Mesendoderm (in vitro differentiated cells): ENCODE data around the gene ARMC9.

Source experiments
- DNase-seq: peaks from one replicate; pipeline ENCODE4 v3.0.0; 2013
- H2AK5ac ChIP-seq: 2 replicates; pipeline ENCODE4 v1.6.1; 2013; ENCODE audit warnings: low read length, inconsistent platforms
- H2BK120ac ChIP-seq: 2 replicates; pipeline ENCODE4 v1.6.1; 2013; ENCODE audit warnings: low read depth, mild to moderate bottlenecking, low read length, moderate library complexity, mixed read lengths
- H2BK15ac ChIP-seq: replicated peaks from 2 replicates; pipeline ENCODE4 v1.6.1; 2013; ENCODE audit warnings: low read depth, mild to moderate bottlenecking, moderate library complexity
- H2BK5ac ChIP-seq: 2 replicates; pipeline ENCODE4 v1.6.1; 2013; ENCODE audit warnings: low read length, inconsistent platforms
- H3K18ac ChIP-seq: 2 replicates; pipeline ENCODE4 v1.6.1; 2013; ENCODE audit warnings: mild to moderate bottlenecking, low read length, mixed read lengths
- H3K23ac ChIP-seq: one replicate; pipeline ENCODE4 v1.6.1; 2013; ENCODE audit warnings: low read length
- H3K27ac ChIP-seq: 2 replicates; pipeline ENCODE4 v1.5.1; 2013; ENCODE audit warnings: low read depth, mild to moderate bottlenecking, inconsistent platforms, low read length, moderate library complexity
- H3K27me3 ChIP-seq: 2 replicates; pipeline ENCODE4 v1.6.1; 2013; ENCODE audit warnings: low read length, control low read depth, mild to moderate bottlenecking, inconsistent platforms; ENCODE audit not compliant: insufficient read depth, poor library complexity
- H3K36me3 ChIP-seq: 2 replicates; pipeline ENCODE4 v1.6.1; 2013; ENCODE audit warnings: low read length, inconsistent platforms; ENCODE audit not compliant: control insufficient read depth, insufficient read depth
- H3K4ac ChIP-seq: one replicate; pipeline ENCODE4 v1.6.1; 2013; ENCODE audit warnings: low read depth, mild to moderate bottlenecking, low read length, moderate library complexity
- H3K4me1 ChIP-seq: 2 replicates; pipeline ENCODE4 v1.6.1; 2013; ENCODE audit warnings: low read depth, low read length, inconsistent platforms; ENCODE audit not compliant: control insufficient read depth
- H3K4me2 ChIP-seq: 2 replicates; pipeline ENCODE4 v1.6.1; 2013; ENCODE audit warnings: low read length
- H3K4me3 ChIP-seq: 2 replicates; pipeline ENCODE4 v1.5.1; 2013; ENCODE audit warnings: mild to moderate bottlenecking, low read length
- H3K56ac ChIP-seq: one replicate; pipeline ENCODE4 v1.6.1; 2013; ENCODE audit warnings: low read length
- H3K79me1 ChIP-seq: 2 replicates; pipeline ENCODE4 v1.6.1; 2013; ENCODE audit warnings: low read length, inconsistent platforms
- H3K79me2 ChIP-seq: 2 replicates; pipeline ENCODE4 v1.6.1; 2013; ENCODE audit warnings: mild to moderate bottlenecking, low read length; ENCODE audit not compliant: control insufficient read depth, insufficient read depth
- H3K9ac ChIP-seq: 2 replicates; pipeline ENCODE4 v1.6.1; 2013; ENCODE audit warnings: low read length, inconsistent platforms
- H4K5ac ChIP-seq: one replicate; pipeline ENCODE4 v1.6.1; 2013; ENCODE audit warnings: low read length
- H4K8ac ChIP-seq: one replicate; pipeline ENCODE4 v1.6.1; 2013; ENCODE audit warnings: low read depth, mild to moderate bottlenecking, control low read depth, low read length, moderate library complexity
- WGBS: extraction: QIAGEN DNeasy Blood & Tissue Kit; methylation state at CpG from one replicate; pipeline ENCODE4 v1.1.7; 2013; ENCODE audit warnings: low lambda C conversion rate, missing lambda C conversion rate; ENCODE audit not compliant: insufficient coverage; ENCODE audit errors: extremely low coverage; 5-methylcytosine and 5-hydroxymethylcytosine counted together

Gene ARMC9

DNA sequence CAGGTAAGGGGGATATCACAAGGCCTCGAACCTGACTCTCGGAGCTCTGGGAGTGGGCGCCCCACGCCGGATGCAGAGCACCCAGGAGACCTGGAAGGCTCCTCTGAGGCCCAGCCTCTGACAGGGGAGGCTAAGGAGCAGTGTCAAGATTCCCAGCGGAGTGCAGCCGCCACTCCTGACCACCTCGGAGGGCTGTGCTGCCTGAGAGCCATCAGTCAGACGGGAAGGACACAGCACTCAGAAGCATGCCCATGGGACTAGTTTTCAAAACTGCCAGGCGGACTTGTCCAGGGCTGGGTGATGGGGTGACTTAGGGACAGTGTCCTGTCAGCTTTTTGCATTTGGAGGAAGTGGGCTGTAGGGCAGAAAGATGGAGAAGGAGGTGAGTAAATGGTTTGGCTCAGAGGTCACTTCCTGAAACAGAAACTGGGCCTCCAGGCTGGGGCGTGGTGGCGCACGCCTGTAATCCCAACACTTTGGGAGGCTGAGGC is 162.5 kb downstream of the ARMC9 start:
- no peaks in the 10 kb centered on the region for H3K79me1 ChIP-seq
- H2BK15ac ChIP-seq: no peak overlapping the region
- no peaks in the 10 kb centered on the region for H3K79me2 ChIP-seq
- peak overlapping the region; percentile 22 for H3K56ac ChIP-seq
- no peak overlapping the region for H4K5ac ChIP-seq
- H3K23ac ChIP-seq: no peak overlapping the region
- no CpG with 5 or more reads among the region's 13 CpGs for WGBS
- H2BK120ac ChIP-seq: no peak overlapping the region
- H3K9ac ChIP-seq: no peak overlapping the region
- H3K27ac ChIP-seq: no peak overlapping the region
- no peak overlapping the region for H2BK5ac ChIP-seq
- peaks cover 3% of the 10 kb centered on the region for H3K4me1 ChIP-seq
- H3K4me3 ChIP-seq: no peak overlapping the region
- H3K4ac ChIP-seq: no peak overlapping the region
- H4K8ac ChIP-seq: no peak overlapping the region
- no peak overlapping the region for H3K4me2 ChIP-seq
- no peaks in the 10 kb centered on the region for H3K36me3 ChIP-seq
- no peak overlapping the region for H2AK5ac ChIP-seq
- no peaks in the 10 kb centered on the region for H3K27me3 ChIP-seq
- no peak for DNase-seq
- no peak overlapping the region for H3K18ac ChIP-seq

DNA sequence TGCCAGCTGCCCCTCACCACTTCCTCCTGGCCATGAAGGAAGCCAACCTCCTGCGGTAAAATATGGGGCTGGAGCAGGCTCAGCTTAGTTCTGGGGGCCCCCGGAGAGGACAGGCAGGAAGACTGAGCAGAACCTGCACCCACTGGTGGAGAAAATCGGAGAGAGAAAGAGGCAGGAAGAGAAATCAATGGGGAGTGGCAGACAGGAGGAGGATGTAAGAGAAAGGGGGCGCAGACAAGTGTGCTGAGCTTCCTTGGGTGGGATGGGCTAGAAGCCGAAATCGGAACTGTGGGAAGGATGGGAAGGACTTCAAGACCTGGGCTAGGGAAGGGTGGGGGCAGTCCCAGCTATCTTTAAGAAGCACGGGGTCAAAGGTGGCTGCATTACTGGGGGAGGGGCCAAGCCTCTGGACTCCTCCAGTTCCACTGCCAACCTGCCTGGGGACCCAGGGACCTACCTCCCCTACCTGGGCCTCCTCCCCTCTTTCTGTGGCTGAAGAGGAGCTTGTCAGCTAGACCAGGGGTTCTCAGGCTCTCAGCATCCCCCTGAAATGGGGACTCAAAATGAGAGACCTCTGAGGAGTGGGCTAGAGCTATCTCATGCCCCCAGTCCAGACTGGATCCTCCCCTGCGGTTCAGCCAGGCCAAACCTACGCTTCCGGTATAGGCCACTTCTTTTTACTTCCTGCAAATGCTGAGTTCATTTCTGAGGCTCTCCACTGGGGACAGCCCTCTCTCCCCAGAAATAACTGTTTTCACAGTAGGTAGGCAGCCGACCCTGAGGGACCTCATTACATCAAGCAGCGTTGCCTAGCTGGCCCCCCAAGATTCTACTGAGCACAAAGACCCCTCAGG is 163.5 kb downstream of the ARMC9 start:
- H3K9ac ChIP-seq: no peak overlapping the region
- no peaks in the 10 kb centered on the region for H3K4me1 ChIP-seq
- peak; percentile 33 for DNase-seq
- no peak overlapping the region for H3K4me3 ChIP-seq
- no peak overlapping the region for H4K5ac ChIP-seq
- no peak overlapping the region for H3K18ac ChIP-seq
- peak overlapping the region; percentile 66 for H3K23ac ChIP-seq
- no peak overlapping the region for H2BK120ac ChIP-seq
- H3K79me1 ChIP-seq: no peaks in the 10 kb centered on the region
- H2BK15ac ChIP-seq: no peak overlapping the region
- no peak overlapping the region for H3K4ac ChIP-seq
- no peaks in the 10 kb centered on the region for H3K27me3 ChIP-seq
- peak overlapping the region; percentile 20 for H2BK5ac ChIP-seq
- H3K4me2 ChIP-seq: no peak overlapping the region
- H4K8ac ChIP-seq: no peak overlapping the region
- no CpG with 5 or more reads among the region's 12 CpGs for WGBS
- H3K56ac ChIP-seq: peak overlapping the region; percentile 65
- H3K36me3 ChIP-seq: no peaks in the 10 kb centered on the region
- no peaks in the 10 kb centered on the region for H3K79me2 ChIP-seq
- peak overlapping the region; percentile 18 for H2AK5ac ChIP-seq
- H3K27ac ChIP-seq: no peak overlapping the region

DNA sequence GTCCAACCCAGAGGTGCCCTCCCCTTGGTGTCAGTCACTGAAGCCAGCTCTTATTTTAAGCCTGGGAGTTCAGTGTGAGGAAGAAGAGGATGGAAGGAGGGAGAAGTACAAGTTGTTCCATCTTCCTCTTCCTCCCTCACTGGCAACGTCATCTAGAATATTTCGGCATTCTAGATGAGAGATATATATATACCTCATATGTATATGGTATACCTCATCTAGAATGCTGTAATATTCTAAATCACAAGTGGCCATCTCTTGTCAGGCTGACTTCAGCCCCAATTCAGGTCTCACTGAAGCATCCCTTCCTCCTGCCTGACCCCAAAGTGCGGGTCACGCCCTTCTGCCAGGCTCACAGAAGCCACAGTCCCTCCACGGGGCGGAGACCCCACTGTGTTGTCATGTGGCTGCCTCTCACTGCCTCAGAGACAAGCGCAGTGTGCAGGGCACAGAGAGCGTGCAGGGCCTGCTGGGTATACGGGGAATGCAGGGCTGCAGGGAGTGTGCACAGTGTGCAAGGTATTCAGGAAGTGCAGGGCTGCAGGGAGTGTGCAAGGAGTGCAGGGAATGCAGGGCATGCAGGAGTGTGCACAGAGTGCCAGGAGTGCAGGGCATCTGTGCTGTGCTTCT is 164.2 kb downstream of the ARMC9 start:
- no peak overlapping the region for H3K4me3 ChIP-seq
- H2BK5ac ChIP-seq: peak overlapping the region; percentile 17
- H2BK15ac ChIP-seq: no peak overlapping the region
- H3K18ac ChIP-seq: no peak overlapping the region
- no peaks in the 10 kb centered on the region for H3K79me1 ChIP-seq
- H3K9ac ChIP-seq: no peak overlapping the region
- DNase-seq: no peak
- no CpG with 5 or more reads among the region's 9 CpGs for WGBS
- no peak overlapping the region for H3K27ac ChIP-seq
- no peak overlapping the region for H4K8ac ChIP-seq
- H3K79me2 ChIP-seq: no peaks in the 10 kb centered on the region
- H3K27me3 ChIP-seq: no peaks in the 10 kb centered on the region
- H2BK120ac ChIP-seq: no peak overlapping the region
- no peak overlapping the region for H3K4me2 ChIP-seq
- no peaks in the 10 kb centered on the region for H3K4me1 ChIP-seq
- H3K4ac ChIP-seq: no peak overlapping the region
- H2AK5ac ChIP-seq: no peak overlapping the region
- no peak overlapping the region for H3K23ac ChIP-seq
- no peak overlapping the region for H4K5ac ChIP-seq
- no peaks in the 10 kb centered on the region for H3K36me3 ChIP-seq
- peak overlapping the region; percentile 12 for H3K56ac ChIP-seq

DNA sequence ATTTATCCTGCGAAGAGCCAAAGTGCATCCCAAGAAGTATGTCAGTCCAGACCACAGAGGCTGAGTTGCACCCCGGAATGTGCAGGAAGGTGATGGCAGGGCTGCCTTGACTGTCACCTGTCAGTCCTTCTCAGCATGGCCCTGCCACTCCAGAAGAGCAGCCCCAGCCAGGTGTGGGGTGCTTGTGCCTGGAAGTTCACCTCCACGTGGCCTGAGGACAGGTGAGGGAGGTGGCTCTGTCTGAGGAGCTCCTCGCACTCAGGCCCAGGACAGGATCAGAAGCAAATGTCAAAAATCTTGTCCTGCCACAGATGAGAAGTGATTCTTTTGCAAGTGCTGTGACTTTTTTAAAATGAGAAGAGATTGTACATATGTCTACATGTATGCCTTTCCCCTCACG is 165.6 kb downstream of the ARMC9 start:
- Histone ChIP-seq H3K23ac (no peak overlapping the region), H3K4ac (no peak overlapping the region), H2AK5ac (peak overlapping the region; percentile 22), H3K56ac (no peak overlapping the region), H3K79me2 (no peaks in the 10 kb centered on the region), H3K27me3 (no peaks in the 10 kb centered on the region), H2BK120ac (no peak overlapping the region), H4K8ac (no peak overlapping the region), H3K27ac (no peak overlapping the region), H2BK5ac (no peak overlapping the region), H2BK15ac (no peak overlapping the region), H3K18ac (no peak overlapping the region), H3K4me1 (no peaks in the 10 kb centered on the region), H3K4me2 (no peak overlapping the region), H3K79me1 (no peaks in the 10 kb centered on the region), H4K5ac (no peak overlapping the region), H3K4me3 (no peak overlapping the region), H3K9ac (no peak overlapping the region), H3K36me3 (no peaks in the 10 kb centered on the region)
- DNase-seq: no peak
- WGBS: no CpG with 5 or more reads among the region's 5 CpGs

DNA sequence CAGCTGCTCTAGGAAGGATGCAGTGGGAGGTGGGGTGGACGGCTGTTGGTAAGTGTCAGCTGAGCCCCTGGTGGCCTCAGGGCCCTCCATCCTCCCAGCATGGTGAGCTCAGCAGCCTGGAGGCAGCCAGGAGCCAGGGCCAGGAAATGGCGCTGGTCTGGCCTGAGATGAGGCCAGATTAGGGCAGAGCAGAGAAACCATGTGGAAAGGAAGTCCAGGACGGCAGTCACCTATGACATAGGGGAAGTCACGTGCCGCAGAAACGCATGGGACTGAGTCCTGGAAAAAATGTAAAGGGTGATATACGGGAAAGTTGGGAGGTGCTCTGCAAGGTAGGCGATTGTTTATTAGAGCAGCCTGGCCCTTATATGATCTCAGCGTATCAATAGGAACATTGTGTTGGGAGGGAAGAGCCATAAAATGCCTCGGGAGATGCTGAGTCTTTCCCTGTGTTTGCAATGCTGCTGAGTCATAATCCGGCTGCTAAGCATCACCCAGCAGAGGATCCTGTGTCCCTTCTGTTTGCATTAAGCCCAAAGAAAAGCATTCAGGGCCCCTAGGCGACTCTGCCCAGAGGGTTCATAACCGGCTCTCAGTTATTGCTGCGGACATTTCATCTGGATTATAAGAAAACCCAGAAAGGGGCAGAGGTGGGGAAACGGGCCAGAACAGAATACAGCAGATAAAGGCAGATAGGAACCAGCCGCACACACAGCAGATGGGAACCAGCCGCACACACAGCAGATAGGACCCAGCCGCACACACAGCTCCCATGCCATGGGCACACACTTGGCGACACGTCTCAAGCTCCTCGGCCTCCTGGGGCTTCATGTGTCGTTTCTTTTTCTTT is 166.8 kb downstream of the ARMC9 start:
- no peaks in the 10 kb centered on the region for H3K27me3 ChIP-seq
- H2BK5ac ChIP-seq: peak overlapping the region; percentile 10
- no peak overlapping the region for H4K8ac ChIP-seq
- H2BK15ac ChIP-seq: no peak overlapping the region
- H3K4me3 ChIP-seq: no peak overlapping the region
- no peak overlapping the region for H2BK120ac ChIP-seq
- peak overlapping the region; percentile 33 for H3K18ac ChIP-seq
- H3K56ac ChIP-seq: peak overlapping the region; percentile 66
- no peak overlapping the region for H4K5ac ChIP-seq
- peaks cover 3% of the 10 kb centered on the region for H3K4me1 ChIP-seq
- H3K79me1 ChIP-seq: no peaks in the 10 kb centered on the region
- H3K4me2 ChIP-seq: no peak overlapping the region
- no peak overlapping the region for H3K23ac ChIP-seq
- H3K4ac ChIP-seq: no peak overlapping the region
- H3K27ac ChIP-seq: peak overlapping the region; percentile 7
- no peak overlapping the region for H2AK5ac ChIP-seq
- no peak overlapping the region for H3K9ac ChIP-seq
- WGBS: no CpG with 5 or more reads among the region's 22 CpGs
- DNase-seq: peak; percentile 79
- H3K79me2 ChIP-seq: no peaks in the 10 kb centered on the region
- no peaks in the 10 kb centered on the region for H3K36me3 ChIP-seq
